GM18502 (cell line): Measurements from ENCODE around the gene IQUB.
"Not testable (repeated sequence)": the region's sequence is repeated elsewhere in the genome, so short reads cannot be mapped to it uniquely, and the experiment has no call there.

Source experiments
- ATAC-seq: cut with Tn5 transposase; IDR thresholded peaks from one replicate; pipeline ENCODE4 v1.9.1; 2021; ENCODE audit warnings: mild to moderate bottlenecking; ENCODE audit not compliant: unreplicated experiment, poor library complexity

Gene IQUB

DNA sequence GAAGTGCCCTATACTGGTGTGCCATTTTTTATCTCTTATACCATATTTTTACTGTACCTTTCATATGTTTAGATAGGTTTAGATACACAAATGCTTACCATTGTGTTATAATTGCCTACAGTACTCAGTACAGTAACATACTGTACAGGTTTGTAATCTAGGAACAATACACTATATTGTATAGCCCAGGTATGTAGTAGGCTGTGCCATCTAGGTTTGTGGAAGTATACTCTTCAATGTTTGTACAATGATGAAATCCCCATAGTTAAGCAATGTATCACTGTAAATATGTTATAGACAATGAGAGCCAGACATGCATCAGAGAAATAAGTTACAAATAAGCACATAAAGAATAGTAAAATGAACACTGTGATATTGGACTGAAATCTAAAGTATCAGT lies 109.1 kb downstream of the IQUB start:
- ATAC-seq = no peak

DNA sequence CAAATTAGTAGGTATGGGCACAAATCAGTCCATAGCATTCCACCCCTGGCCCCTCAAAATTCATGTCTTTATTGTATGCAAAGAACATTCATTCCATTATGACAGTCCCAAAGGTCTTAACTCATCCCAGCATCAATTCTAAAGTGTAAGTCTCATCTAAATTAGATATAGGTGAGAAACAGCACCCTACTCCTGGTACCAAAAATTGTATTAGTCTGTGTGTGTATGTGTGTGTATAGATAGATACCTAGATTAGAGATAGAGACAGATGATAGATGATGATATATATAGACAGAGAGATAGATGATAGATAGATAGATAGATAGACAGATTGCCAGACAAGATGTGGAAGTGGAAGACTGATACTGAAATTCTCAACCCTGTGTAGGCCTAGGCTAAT lies 109.9 kb downstream of the IQUB start:
- no peak for ATAC-seq

DNA sequence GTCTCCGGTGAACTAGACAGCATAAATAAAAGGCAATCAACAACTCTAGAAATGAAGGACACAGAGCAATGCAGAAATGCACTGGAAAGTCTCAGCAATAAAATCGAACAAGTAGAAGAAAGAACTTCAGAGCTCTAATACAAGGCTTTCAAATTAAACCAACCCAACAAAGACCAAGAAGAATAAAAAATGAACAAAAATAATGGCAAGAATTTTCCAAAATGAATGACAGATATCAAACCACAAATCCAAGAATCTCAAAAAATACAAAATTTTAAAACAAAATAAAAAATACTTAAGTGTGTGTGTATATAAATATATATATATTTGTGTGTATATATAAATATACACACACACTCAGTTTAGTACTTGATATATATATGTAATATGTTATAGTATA lies 110.8 kb downstream of the IQUB start:
- ATAC-seq = no peak

DNA sequence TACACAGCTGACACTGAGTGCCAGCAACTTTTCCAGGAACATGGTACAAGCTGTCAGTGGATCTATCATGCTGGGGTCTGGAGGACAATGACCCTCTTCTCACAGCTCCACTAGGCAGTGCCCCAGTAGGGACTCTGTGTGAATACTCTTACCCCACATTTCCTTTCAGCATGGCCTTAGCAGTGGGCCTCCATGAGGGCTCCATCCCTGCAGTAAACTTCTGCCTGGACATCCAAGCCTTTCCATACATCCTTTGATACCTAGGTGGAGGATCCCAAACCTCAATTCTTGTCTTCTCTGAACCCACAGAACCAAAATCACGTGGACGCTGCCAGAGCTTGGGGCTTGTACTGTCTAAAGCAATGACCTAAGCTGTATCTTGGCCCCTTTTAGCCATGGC lies 116.8 kb downstream of the IQUB start:
- ATAC-seq = no peak

DNA sequence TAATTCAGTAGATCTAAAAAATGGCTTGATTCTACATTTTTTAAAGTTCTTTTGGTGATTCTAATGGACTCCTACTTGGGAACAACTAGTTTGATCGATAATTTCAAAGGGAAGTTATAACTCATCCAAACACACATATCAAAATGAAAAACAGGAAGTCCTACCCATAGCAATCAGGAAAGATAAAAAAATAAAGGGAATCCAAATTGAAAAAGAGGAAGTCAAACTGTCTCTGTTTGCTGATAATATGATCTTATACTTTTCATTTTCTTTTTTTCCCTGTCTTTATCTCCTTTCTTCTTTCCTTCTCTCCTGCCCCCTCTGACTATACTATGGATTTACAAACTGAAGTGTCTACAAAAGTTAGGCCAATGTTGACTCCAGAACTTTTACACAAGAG lies 118.8 kb downstream of the IQUB start:
- ATAC-seq = no peak

DNA sequence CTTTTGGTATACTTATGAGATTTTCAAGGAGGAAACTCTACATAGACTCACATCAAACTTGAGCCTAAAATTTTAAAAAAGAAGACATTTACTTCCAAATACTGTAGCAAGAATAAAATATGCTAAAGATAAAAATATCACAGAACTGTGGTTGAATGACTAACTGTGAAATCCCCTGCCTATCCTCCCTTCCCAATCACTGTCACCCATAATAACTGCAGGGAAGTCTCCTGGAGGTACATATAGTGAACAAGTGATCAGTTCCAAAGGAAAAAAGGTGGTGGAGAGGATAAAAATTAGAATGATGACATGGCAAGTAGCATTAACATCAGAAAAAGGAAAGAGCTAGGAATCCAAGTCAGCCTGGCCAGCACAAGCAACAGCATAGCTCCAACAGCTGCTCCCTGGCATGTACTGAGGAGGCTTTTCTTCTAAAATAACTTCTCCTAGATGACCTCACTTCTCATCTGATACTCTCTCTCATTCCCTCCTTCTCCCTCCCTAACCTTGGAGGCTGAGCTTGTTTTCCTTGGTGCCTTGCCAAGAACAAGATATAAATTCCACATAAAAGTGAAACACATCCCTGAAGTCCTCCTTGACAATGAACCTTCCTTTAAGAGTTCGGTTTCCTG lies 124.0 kb downstream of the IQUB start:
- no peak for ATAC-seq

DNA sequence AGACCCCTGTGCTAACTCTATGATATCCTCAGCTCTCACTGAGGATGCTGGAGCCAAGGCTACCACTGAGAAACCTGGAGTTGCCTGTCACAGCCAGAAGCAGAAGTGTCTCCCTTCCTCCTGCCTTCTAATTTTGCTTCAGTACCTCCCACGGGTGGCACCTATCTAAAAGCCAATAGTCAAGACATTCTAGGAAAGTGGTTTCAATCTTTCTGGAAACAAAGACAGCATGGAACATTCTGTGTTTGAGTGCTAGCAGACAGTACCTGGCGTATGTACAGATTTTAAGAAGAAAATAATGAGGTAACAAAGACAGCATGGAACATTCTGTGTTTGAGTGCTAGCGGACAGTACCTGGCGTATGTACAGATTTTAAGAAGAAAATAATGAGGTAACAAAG lies 126.4 kb downstream of the IQUB start:
- not testable (repeated sequence) for ATAC-seq
